Chondrocyte (in vitro differentiated cells): ENCODE results near the gene ENG. TPM values are rescaled to one million over a fixed set of nuclear protein-coding genes. Genes with fewer than 3 reads are reported as not detected.
A peak's percentile ranks its signal among the peaks of the same experiment; 100 is the strongest.
"Not testable (repeated sequence)": the region's sequence is repeated elsewhere in the genome, so short reads cannot be mapped to it uniquely, and the experiment has no call there.

ENCODE experiments used
- DNase-seq: peaks from one replicate; pipeline ENCODE4 v3.0.0; 2021; ENCODE audit warnings: mixed read lengths, low spot score
- H3K27ac Mint-ChIP-seq: one replicate; pipeline ENCODE4 v1.8.0; 2021; ENCODE audit warnings: mild to moderate bottlenecking, moderate library complexity, mixed read lengths; ENCODE audit not compliant: unreplicated experiment
- H3K27me3 Mint-ChIP-seq: 2 replicates; pipeline ENCODE4 v1.8.0; 2021; ENCODE audit warnings: low read depth, mixed read lengths
- H3K36me3 Mint-ChIP-seq: 2 replicates; pipeline ENCODE4 v1.8.0; 2021; ENCODE audit warnings: low read depth, mixed read lengths
- H3K4me1 Mint-ChIP-seq: 2 replicates; pipeline ENCODE4 v1.8.0; 2021; ENCODE audit warnings: low read depth, mild to moderate bottlenecking, mixed read lengths
- H3K4me3 Mint-ChIP-seq: one replicate; pipeline ENCODE4 v1.8.0; 2021; ENCODE audit warnings: mild to moderate bottlenecking, moderate library complexity, mixed read lengths; ENCODE audit not compliant: unreplicated experiment
- H3K9me3 Mint-ChIP-seq: 2 replicates; pipeline ENCODE4 v1.8.0; 2021; ENCODE audit warnings: low read depth, mixed read lengths
- total RNA-seq: library from RNA; stranded (reverse); gene quantifications from 3 replicates; pipeline ENCODE4 v1.2.1, GENCODE V29; 2021
- TF ChIP-seq, protein P1 (sequence below): fragments of 200-600 bp; sonication (generic); IDR thresholded peaks from 2 replicates; pipeline ENCODE4 v1.5.0; 2021; ENCODE audit warnings: antibody characterized with exemption, mild to moderate bottlenecking, moderate library complexity

ENG gene
- total RNA-seq, 1 donor from 2014 or later: 81.3 TPM

DNA sequence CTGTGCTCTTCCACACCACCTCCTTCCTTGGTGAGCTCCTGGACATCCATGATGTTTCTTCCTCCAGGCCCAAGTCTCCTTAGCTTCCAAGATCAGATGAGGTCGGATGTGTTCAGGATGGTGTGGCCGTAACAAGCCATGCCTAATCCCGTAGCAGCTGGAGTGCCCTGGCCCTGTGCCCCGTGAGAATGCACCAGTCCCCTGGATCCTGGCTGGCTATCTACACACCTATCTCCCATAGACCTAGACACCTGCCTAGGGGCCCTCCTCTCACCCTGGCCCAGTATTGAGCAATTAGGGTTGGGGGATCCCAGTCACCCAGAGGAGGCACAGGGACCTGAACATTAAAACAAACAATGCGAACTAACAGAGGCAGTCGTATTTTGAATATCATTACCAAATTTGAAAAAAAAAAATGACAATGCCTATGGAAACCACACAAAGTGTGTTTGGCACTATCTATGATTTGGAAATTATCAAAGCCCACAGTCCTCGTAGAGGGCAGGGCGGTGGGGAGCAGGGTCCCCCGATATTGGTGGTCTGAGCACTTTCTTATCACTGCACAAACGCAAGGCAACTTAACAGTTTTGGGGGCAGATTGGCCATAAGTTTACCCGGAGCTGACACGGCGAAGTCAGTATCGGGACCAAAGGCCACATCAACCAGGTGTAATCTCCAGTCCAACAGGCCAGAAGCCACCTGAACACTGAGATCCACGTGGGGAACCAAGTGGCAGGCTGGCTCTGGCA is 13.2 kb downstream of the ENG start:
- Mint-ChIP-seq H3K9me3 (no peaks in the 10 kb centered on the region), H3K36me3 (peaks cover 4% of the 10 kb centered on the region), H3K4me1 (peaks cover 51% of the 10 kb centered on the region), H3K27ac (peak overlapping the region; percentile 55), H3K27me3 (no peaks in the 10 kb centered on the region), H3K4me3 (no peak overlapping the region)
- no peak for DNase-seq
- TF ChIP-seq, protein P1, sequence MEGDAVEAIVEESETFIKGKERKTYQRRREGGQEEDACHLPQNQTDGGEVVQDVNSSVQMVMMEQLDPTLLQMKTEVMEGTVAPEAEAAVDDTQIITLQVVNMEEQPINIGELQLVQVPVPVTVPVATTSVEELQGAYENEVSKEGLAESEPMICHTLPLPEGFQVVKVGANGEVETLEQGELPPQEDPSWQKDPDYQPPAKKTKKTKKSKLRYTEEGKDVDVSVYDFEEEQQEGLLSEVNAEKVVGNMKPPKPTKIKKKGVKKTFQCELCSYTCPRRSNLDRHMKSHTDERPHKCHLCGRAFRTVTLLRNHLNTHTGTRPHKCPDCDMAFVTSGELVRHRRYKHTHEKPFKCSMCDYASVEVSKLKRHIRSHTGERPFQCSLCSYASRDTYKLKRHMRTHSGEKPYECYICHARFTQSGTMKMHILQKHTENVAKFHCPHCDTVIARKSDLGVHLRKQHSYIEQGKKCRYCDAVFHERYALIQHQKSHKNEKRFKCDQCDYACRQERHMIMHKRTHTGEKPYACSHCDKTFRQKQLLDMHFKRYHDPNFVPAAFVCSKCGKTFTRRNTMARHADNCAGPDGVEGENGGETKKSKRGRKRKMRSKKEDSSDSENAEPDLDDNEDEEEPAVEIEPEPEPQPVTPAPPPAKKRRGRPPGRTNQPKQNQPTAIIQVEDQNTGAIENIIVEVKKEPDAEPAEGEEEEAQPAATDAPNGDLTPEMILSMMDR: no peak

DNA sequence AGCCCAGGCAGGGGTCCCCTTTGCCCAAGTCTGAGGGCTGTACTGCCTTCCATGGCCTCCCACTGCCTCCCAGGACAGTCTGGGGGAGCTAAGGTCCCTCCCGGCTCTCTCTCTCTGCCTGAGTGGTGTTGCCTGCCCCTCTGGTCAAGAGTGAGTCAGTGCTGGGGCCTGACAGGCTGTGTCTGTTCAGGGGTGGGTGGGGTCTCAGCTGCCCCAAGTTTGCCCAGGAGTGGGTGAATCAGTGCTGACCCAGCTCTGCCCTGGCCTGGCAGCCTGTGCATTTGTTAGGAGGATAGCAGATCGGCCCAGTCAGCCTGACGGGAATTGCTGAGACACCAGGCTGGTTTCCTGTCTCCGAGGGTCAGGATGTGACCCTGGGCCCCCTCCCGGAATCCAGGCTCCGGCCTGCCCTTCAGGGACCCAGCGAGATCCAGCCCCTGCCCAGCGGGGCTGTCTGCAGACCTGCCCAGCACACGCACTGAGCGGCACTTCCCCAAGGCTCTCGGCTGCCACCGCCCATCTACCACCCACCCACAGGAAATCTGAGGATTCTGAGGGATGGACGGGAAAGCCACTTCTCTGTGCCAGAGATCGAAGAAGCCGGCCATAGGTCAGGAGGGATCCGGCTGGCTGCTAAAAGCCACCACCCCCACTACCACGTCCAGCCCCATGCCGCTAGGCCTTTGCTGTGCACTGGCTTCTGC is 15.9 kb downstream of the ENG start:
- TF ChIP-seq, protein P1: no peak
- Mint-ChIP-seq H3K27ac (peak overlapping the region; percentile 87), H3K27me3 (no peaks in the 10 kb centered on the region), H3K9me3 (no peaks in the 10 kb centered on the region), H3K4me3 (peak overlapping the region; percentile 35), H3K36me3 (peaks cover 4% of the 10 kb centered on the region), H3K4me1 (peaks cover 50% of the 10 kb centered on the region)
- DNase-seq: no peak

DNA sequence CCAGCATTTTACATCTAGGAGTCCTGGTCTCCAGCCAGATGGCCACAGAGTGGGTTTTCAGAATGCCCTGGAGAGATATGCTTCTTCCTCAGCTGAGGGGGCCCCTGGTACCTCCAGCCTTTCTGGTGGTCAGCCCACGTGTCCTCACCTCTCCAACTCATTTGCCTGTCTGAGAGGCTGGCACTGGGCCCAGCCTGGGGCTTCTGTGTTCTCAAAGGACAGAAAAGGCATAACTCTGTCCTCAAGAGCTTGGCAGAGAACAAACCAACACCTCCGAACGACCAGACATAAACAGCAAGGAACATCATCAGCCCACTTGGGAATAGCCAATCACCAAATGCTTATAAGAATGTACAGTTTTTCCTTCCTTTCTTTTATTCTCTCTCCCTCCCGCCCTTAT is 17.1 kb downstream of the ENG start:
- H3K27me3 Mint-ChIP-seq: no peaks in the 10 kb centered on the region

DNA sequence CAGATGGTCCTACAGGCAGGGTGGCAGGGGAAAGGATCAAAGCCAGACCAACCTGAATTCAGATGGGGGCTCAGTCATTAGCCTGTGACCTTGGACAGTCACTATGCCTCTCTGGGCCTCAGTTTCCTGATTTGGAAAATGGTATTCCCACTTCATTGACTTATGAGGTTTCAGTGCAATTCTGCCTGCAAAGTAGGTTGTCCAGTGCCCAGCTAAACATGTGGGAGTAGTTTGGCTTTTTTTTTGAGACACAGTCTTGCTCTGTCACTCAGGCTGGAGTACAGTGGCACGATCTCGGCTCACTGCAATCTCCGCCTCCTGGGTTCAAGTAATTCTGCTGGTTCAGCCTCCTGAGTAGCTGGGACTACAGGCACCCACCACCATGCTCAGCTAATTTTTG is 17.9 kb downstream of the ENG start:
- not testable (repeated sequence) for H3K9me3 Mint-ChIP-seq, H3K36me3 Mint-ChIP-seq, H3K27me3 Mint-ChIP-seq, H3K4me3 Mint-ChIP-seq, DNase-seq
- H3K4me1 Mint-ChIP-seq: peaks cover 60% of the 10 kb centered on the region
- H3K27ac Mint-ChIP-seq: peak overlapping the region; percentile 98

More for the DNA sequence above, 17.1 kb downstream of the ENG start:
- Mint-ChIP-seq H3K4me3 (no peak overlapping the region), H3K27ac (peak overlapping the region; percentile 87), H3K36me3 (peaks cover 4% of the 10 kb centered on the region), H3K4me1 (peaks cover 54% of the 10 kb centered on the region), H3K9me3 (no peaks in the 10 kb centered on the region)
- TF ChIP-seq, protein P1: no peak
- DNase-seq: no peak

DNA sequence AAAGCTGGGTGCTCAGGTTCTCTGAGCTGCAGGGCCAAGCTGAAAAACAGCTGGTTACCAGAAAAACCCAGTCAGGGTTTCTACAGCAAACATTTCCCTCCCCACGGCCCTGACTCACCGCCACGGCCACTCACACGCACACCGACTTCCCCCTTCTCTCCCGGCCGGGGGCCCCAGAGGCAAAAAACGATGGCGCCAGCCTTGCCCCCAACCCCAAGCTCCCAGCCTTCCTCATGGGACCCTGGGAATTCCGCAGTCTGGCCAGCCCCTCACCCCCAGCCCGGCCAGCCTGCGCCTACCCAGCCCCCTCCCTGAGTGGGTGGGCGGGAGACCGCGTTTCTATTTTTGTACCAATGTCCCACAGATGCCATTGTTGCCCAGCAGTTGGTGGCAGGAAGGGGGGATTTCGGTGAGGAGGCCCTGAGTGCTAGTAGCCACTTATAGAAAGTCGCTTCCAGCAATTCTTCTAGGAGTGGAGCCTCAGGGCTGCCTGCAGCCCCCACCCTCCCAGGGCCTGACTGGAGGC is 18.4 kb downstream of the ENG start:
- TF ChIP-seq, protein P1: no peak
- peak overlapping the region; percentile 98 for H3K27ac Mint-ChIP-seq
- peaks cover 60% of the 10 kb centered on the region for H3K4me1 Mint-ChIP-seq

More for the DNA sequence above, 18.4 kb downstream of the ENG start:
- Mint-ChIP-seq H3K4me3 (peak overlapping the region; percentile 45), H3K36me3 (peaks cover 2% of the 10 kb centered on the region), H3K9me3 (no peaks in the 10 kb centered on the region), H3K27me3 (no peaks in the 10 kb centered on the region)
- DNase-seq: no peak
